Neutrophil (primary cell): ENCODE results near the gene TNFRSF14.

Experiments
- H3K27ac ChIP-seq: fragments of 200-600 bp; sonication (generic); 2 replicates; pipeline ENCODE4 v1.5.1; 2016; ENCODE audit warnings: mild to moderate bottlenecking, moderate library complexity
- H3K27me3 ChIP-seq: fragments of 200-600 bp; sonication (generic); 2 replicates; pipeline ENCODE4 v1.6.0; 2016; ENCODE audit warnings: mild to moderate bottlenecking
- H3K36me3 ChIP-seq: fragments of 200-600 bp; sonication (generic); 2 replicates; pipeline ENCODE4 v1.5.1; 2017
- H3K4me1 ChIP-seq, 2 experiments: fragments of 200-600 bp in 1 of 2; sonication (generic) in 1 of 2; 1 replicate in 1 of 2; 2 replicates in 1 of 2; pipeline versions ENCODE4 v1.5.1 to v1.6.1; 2013 to 2016; ENCODE audit warnings: low read depth in 1 of 2, low read length in 1 of 2, mild to moderate bottlenecking in 1 of 2, moderate library complexity in 1 of 2; ENCODE audit not compliant: control insufficient read depth in 1 of 2, insufficient read depth in 1 of 2
- H3K4me3 ChIP-seq, 2 experiments: fragments of 200-600 bp in 1 of 2; sonication (generic) in 1 of 2; 1 replicate in 1 of 2; 2 replicates in 1 of 2; pipeline ENCODE4 v1.5.1; 2013 to 2016; ENCODE audit warnings: low read depth in 1 of 2, low read length in 1 of 2, mild to moderate bottlenecking in 1 of 2, moderate library complexity in 1 of 2
- H3K9me3 ChIP-seq: fragments of 200-600 bp; sonication (generic); 2 replicates; pipeline ENCODE4 v1.5.1; 2016
- CTCF ChIP-seq: fragments of 200-600 bp; sonication (generic); IDR thresholded peaks from 2 replicates; pipeline ENCODE4 v1.5.1; 2016; ENCODE audit warnings: antibody characterized with exemption

The TNFRSF14 gene

GRCh38 chr1:2519029-2519685 is 37.0 kb upstream of the TNFRSF14 start:
- Histone ChIP-seq H3K36me3 (peaks cover 75% of the 10 kb centered on the region), H3K27ac (no peak overlapping the region)

DNA sequence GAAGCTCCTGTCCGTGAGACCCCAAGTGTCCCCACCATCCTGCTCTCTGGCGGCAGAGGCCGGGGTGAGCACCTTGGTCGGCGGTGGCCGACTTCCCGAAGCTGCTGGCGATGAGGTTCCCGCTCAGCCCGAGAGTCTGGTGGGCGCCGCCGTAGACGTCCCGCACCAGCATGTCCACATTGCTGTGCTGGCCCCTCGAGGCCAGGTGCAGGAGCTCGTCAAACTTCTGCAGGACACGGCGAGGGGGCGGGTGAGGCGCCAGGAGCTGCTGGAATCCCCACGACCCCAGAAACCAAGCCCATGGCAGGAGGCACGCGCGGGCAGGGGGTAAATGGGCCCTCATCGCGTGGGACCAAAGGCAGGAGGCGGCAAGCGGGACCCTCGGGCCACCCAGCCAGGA is 36.4 kb upstream of the TNFRSF14 start:
- peaks cover 70% of the 10 kb centered on the region for H3K36me3 ChIP-seq
- no peak overlapping the region for H3K27ac ChIP-seq
- H3K9me3 ChIP-seq, result no peaks in the 10 kb centered on the region
- no peak overlapping the region for H3K4me3 ChIP-seq
- peaks cover 2 to 9% of the 10 kb centered on the region in 2 experiments for H3K4me1 ChIP-seq
- H3K27me3 ChIP-seq, result no peaks in the 10 kb centered on the region
- TF ChIP-seq CTCF, result no peak

More at GRCh38 chr1:2519029-2519685, 37.0 kb upstream of the TNFRSF14 start:
- H3K4me1 ChIP-seq, result peaks cover 0 to 4% of the 10 kb centered on the region in 2 experiments
- no peak for TF ChIP-seq CTCF
- H3K9me3 ChIP-seq, result no peaks in the 10 kb centered on the region
- no peak overlapping the region for H3K4me3 ChIP-seq
- H3K27me3 ChIP-seq, result no peaks in the 10 kb centered on the region

DNA sequence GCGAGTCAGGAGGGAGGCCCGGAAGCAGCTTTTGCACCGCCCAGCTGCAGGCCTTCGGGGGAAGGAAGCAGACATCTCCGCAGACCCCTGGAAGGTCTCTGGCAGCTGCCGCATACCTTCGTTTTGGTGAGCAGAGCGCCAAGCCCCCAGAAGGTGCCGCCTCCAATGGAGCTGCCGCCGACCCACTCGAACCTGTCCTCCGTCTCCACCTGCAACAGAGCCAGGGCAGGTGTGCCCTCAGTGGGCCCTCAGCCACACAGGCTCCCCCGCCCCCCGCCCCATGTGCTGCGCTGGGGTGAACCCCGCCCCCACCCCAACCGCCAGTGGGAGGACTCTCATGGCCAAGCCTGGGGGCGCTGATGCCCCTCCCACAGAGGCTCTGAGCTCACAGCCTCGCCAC is 36.0 kb upstream of the TNFRSF14 start:
- Histone ChIP-seq H3K4me1 (peaks cover 7 to 14% of the 10 kb centered on the region in 2 experiments), H3K4me3 (no peak overlapping the region), H3K9me3 (no peaks in the 10 kb centered on the region), H3K27me3 (no peaks in the 10 kb centered on the region), H3K36me3 (peaks cover 65% of the 10 kb centered on the region), H3K27ac (no peak overlapping the region)
- TF ChIP-seq CTCF, result no peak

- TF ChIP-seq CTCF, result no peak
- Histone ChIP-seq H3K36me3 (peaks cover 59% of the 10 kb centered on the region), H3K4me1 (peaks cover 13 to 20% of the 10 kb centered on the region in 2 experiments), H3K4me3 (no peak overlapping the region), H3K9me3 (no peaks in the 10 kb centered on the region), H3K27me3 (no peaks in the 10 kb centered on the region), H3K27ac (no peak overlapping the region)
Observed at GRCh38 chr1:2520806-2521205, 35.4 kb upstream of the TNFRSF14 start.

DNA sequence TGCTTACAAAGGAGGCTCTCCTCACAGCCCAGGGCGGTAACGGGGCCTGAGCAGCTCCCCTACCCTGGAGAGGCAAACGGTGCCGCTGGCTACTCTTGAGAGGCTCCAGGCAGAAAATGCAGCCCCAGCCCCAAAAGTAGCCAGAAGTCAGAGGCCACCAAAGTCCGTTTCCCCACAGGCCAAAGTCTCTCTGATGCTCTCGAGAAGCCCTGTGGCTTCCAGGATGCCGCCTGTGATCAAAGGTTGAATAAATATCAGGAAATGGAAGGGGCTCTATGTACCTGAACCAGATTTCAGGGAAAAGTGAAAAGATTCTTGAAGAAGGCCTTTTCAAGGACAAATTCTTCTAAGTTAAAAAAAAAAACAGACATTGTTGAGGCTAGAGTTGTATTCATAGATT is 33.9 kb upstream of the TNFRSF14 start:
- Histone ChIP-seq H3K4me3 (no peak overlapping the region), H3K27me3 (peaks cover 6% of the 10 kb centered on the region), H3K9me3 (no peaks in the 10 kb centered on the region), H3K4me1 (peaks cover 24 to 26% of the 10 kb centered on the region in 2 experiments), H3K27ac (no peak overlapping the region), H3K36me3 (peaks cover 45% of the 10 kb centered on the region)
- no peak for TF ChIP-seq CTCF
